Transverse colon (tissue), 4 donors: ENCODE results near the gene GLI3. TPM values are rescaled to one million over a fixed set of nuclear protein-coding genes. Genes with fewer than 3 reads are reported as not detected.
A peak's percentile ranks its signal among the peaks of the same experiment; 100 is the strongest.

Experiments used
- DNase-seq: peaks from one replicate; pipeline ENCODE4 v3.0.0-alpha.2; 2019
- H3K27ac ChIP-seq, 4 donors: fragments of 200-600 bp; sonication (generic); 2 replicates each; pipeline ENCODE4 v1.5.1; 2016 to 2018; ENCODE audit warnings: inconsistent platforms in 4 of 4
- H3K27me3 ChIP-seq: fragments of 200-600 bp; sonication (generic); 2 replicates; pipeline ENCODE4 v1.5.1; 2017; ENCODE audit warnings: inconsistent platforms
- H3K36me3 ChIP-seq, 4 donors: fragments of 200-600 bp; sonication (generic); 2 replicates each; pipeline ENCODE4 v1.5.1; 2017 to 2019; ENCODE audit warnings: inconsistent platforms in 4 of 4
- H3K4me1 ChIP-seq, 4 donors: fragments of 200-600 bp; sonication (generic); 2 replicates each; pipeline ENCODE4 v1.5.1; 2017 to 2020; ENCODE audit warnings: inconsistent platforms in 4 of 4
- H3K4me3 ChIP-seq, 4 donors: fragments of 200-600 bp; sonication (generic); 1 replicate in 1 of 4; 2 replicates in 3 of 4; pipeline versions ENCODE4 v1.5.1 to v1.6.1; 2017 to 2019; ENCODE audit warnings: inconsistent platforms in 4 of 4
- H3K9me3 ChIP-seq, 2 donors: fragments of 200-600 bp; sonication (generic); 2 replicates each; pipeline ENCODE4 v1.5.1; 2017 to 2019; ENCODE audit warnings: inconsistent platforms in 2 of 2
- CTCF ChIP-seq, 5 experiments: fragments of 200-600 bp in 3 of 5; fragments of 450-650 bp in 2 of 5; sonication (generic) in 3 of 5; IDR thresholded peaks; 1 replicate in 2 of 5; 2 replicates in 3 of 5; pipeline ENCODE4 v1.5.1; 2016 to 2017; ENCODE audit warnings: antibody characterized with exemption in 5 of 5, inconsistent platforms in 3 of 5, mild to moderate bottlenecking in 2 of 5, moderate library complexity in 1 of 5
- EP300 ChIP-seq: sonication (generic); formaldehyde crosslinking; IDR thresholded peaks from one replicate; pipeline ENCODE4 v1.6.1; 2017; ENCODE audit warnings: antibody characterized with exemption, low read depth
- POLR2A ChIP-seq: fragments of 450-650 bp; IDR thresholded peaks from one replicate; pipeline ENCODE4 v1.6.1; 2016; ENCODE audit warnings: antibody characterized with exemption, mild to moderate bottlenecking, moderate library complexity
- POLR2AphosphoS5 ChIP-seq, 3 donors: sonication (generic); formaldehyde crosslinking; IDR thresholded peaks; one replicate each; pipeline ENCODE4 v1.6.1; 2016; ENCODE audit warnings: antibody characterized with exemption in 3 of 3
- WGBS, 2 donors: methylation state at CpG; one replicate each; pipeline ENCODE4 v1.1.5; 2018; ENCODE audit warnings: low coverage in 1 of 2; 5-methylcytosine and 5-hydroxymethylcytosine counted together
- in situ Hi-C, 4 donors: fragments of 200-750 bp; cut with MboI; loops; one replicate each; pipeline versions ENCODE4 v1.15.0 to v1.15.1; 2017; ENCODE audit warnings: low sequenced_read_pairs in 3 of 4, low pct_ligation_motif_present in 1 of 4, low pct_unique_long_range_greater_than_20kb in 1 of 4
- intact Hi-C: fragments of 100-400 bp; cut with DNase I; formaldehyde crosslinking; loops from one replicate; pipeline ENCODE4 v1.15.1; 2023; ENCODE audit warnings: low total_unique reads
- total RNA-seq, 4 donors: library from RNA; depleted of rRNA; stranded (reverse); fragments of >200 nt; gene quantifications; one replicate each; pipeline ENCODE4 v1.1.0, GENCODE V29; 2016

The GLI3 gene
- total RNA-seq, 4 donors from 2014 or later: 3.7 to 41.1 (median 5.3) TPM

DNA sequence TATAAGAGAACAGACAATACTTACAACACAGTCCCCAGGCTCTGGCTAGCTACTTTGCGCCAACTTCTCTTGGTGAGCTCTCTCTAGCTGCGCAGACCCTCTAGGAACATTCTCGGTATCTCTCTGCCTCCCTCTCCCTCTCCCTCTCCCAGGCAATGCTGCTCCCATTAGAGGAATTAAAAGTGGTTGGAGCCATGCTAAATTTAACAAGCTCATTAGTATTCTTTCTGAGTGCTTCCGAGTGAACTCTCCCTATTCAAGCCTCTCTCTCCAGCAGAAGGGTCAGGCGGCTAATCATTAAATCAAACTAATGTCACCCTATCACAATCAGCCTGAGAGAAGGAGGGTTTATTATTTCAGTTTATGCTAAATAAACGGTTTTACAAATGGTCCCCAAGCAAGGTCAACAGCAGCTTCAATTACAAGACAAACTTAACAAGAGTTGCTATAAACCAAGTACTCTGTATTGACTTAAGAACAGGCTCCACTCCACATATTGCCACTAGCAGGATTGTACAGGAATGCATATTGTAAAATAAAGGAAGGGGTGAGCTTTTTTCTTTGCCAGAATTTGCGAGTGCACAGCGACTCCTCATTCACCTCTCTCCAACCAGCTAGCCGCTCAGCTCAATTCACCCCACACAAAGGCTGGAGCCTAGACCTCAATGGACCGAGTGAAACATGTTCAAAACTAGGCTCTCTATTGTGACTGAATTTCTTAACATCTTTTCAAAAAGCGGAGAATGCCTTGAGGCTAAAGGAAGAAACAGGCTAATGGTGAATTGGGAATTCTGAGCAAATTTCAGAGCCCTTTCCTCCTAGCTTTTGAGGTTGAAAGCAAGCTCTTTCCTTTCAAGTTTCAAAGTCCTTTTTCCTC lies 84.4 kb downstream of the GLI3 start:
- WGBS, 2 donors: 46 to 52% methylated on average over 4 to 11 of the region's 11 CpGs
- no peaks in the 10 kb centered on the region for H3K27me3 ChIP-seq

GRCh38 chr7:42151309-42151708 lies 85.7 kb downstream of the GLI3 start:
- H3K4me3 ChIP-seq: no peak overlapping the region
- H3K27ac ChIP-seq: peak overlapping the region in 3 of 4 donors; percentile 18 to 42 (median 23)
- no peaks in the 10 kb centered on the region for H3K27me3 ChIP-seq
- peak in 1 of 3 donors; percentile 38 for TF ChIP-seq POLR2AphosphoS5 (IDR thresholded peaks at IDR 0.05)
- no peak for TF ChIP-seq POLR2A
- TF ChIP-seq EP300: no peak
- in situ Hi-C loops (no loop called here), intact Hi-C loops (no loop called here)
- peaks cover 0 to 25% (median 4%) of the 10 kb centered on the region in 4 donors for H3K4me1 ChIP-seq
- DNase-seq: no peak
- H3K9me3 ChIP-seq: no peaks in the 10 kb centered on the region
- no peaks in the 10 kb centered on the region for H3K36me3 ChIP-seq
- WGBS, 2 donors: 41 to 66% methylated on average over 6 to 7 of the region's 7 CpGs

More for the DNA sequence above, 84.4 kb downstream of the GLI3 start:
- DNase-seq: no peak
- TF ChIP-seq POLR2A: no peak
- no peak for TF ChIP-seq EP300
- no peak for TF ChIP-seq CTCF (IDR thresholded peaks at IDR 0.05)
- TF ChIP-seq POLR2AphosphoS5 (IDR thresholded peaks at IDR 0.05): no peak
- Histone ChIP-seq H3K36me3 (no peaks in the 10 kb centered on the region), H3K27ac (peak overlapping the region in 3 of 4 donors; percentile 8 to 42 (median 23)), H3K4me1 (peaks cover 0 to 30% (median 4%) of the 10 kb centered on the region in 4 donors), H3K4me3 (no peak overlapping the region), H3K9me3 (no peaks in the 10 kb centered on the region)
- intact Hi-C loops (no loop called here), in situ Hi-C loops (no loop called here)

GRCh38 chr7:42145539-42145938 lies 91.5 kb downstream of the GLI3 start:
- intact Hi-C loops: no loop called here

GRCh38 chr7:42144604-42145003 lies 92.4 kb downstream of the GLI3 start:
- no peak overlapping the region for H3K27ac ChIP-seq
- intact Hi-C loops: no loop called here
- in situ Hi-C loops: no loop called here
- no peak for TF ChIP-seq EP300
- TF ChIP-seq POLR2A: no peak
- TF ChIP-seq CTCF (IDR thresholded peaks at IDR 0.05): no peak
- no peak for TF ChIP-seq POLR2AphosphoS5 (IDR thresholded peaks at IDR 0.05)
- H3K36me3 ChIP-seq: no peaks in the 10 kb centered on the region
- no peaks in the 10 kb centered on the region for H3K9me3 ChIP-seq
- no peak overlapping the region for H3K4me3 ChIP-seq
- no peaks in the 10 kb centered on the region for H3K27me3 ChIP-seq
- H3K4me1 ChIP-seq: peaks cover 0 to 9% (median 0%) of the 10 kb centered on the region in 4 donors
- 61 to 64% methylated on average over 4 of the region's 4 CpGs for WGBS, 2 donors
- no peak for DNase-seq

More at GRCh38 chr7:42145539-42145938, 91.5 kb downstream of the GLI3 start:
- in situ Hi-C loops: no loop called here
- H3K27me3 ChIP-seq: no peaks in the 10 kb centered on the region
- no peaks in the 10 kb centered on the region for H3K36me3 ChIP-seq
- peaks cover 0 to 15% (median 0%) of the 10 kb centered on the region in 4 donors for H3K4me1 ChIP-seq
- H3K4me3 ChIP-seq: no peak overlapping the region
- no peaks in the 10 kb centered on the region for H3K9me3 ChIP-seq
- no peak for TF ChIP-seq CTCF (IDR thresholded peaks at IDR 0.05)
- TF ChIP-seq POLR2AphosphoS5 (IDR thresholded peaks at IDR 0.05): no peak
- TF ChIP-seq EP300: no peak
- no peak for TF ChIP-seq POLR2A
- H3K27ac ChIP-seq: no peak overlapping the region
- no peak for DNase-seq
